ENCODE results near the gene KCTD19.

The KCTD19 gene

GRCh38 chr16:67244387-67245185 is 82.0 kb downstream of the KCTD19 start:
- DNase-seq (ENCODE audit: low read depth in 2 of 3, low spot score in 1 of 3), result peak; percentile 68 to 76 (median 71)

GRCh38 chr16:67243481-67243880 is 83.1 kb downstream of the KCTD19 start:
- DNase-seq (ENCODE audit: low read depth in 2 of 3, low spot score in 1 of 3), result no peak

- DNase-seq (ENCODE audit: low read depth in 2 of 3, low spot score in 1 of 3), result no peak
Measured at GRCh38 chr16:67242138-67242730, 84.3 kb downstream of the KCTD19 start.

- DNase-seq (ENCODE audit: low read depth in 2 of 3, low spot score in 1 of 3), result no peak
Measured at GRCh38 chr16:67241008-67241900, 85.3 kb downstream of the KCTD19 start.

GRCh38 chr16:67240506-67240905 is 86.0 kb downstream of the KCTD19 start:
- no peak for DNase-seq (ENCODE audit: low read depth in 2 of 3, low spot score in 1 of 3)
